SK-N-MC (cell line): Measurements from ENCODE around the gene PRKACB.

Experiments
- DNase-seq: peaks from one replicate; pipeline ENCODE4 v3.0.0-alpha.2; 2011; ENCODE audit warnings: low read depth, low spot score
- H3K27ac ChIP-seq: fragments of 200-600 bp; sonication (generic); 2 replicates; pipeline ENCODE4 v1.5.1; 2016; ENCODE audit warnings: mixed run types
- H3K36me3 ChIP-seq: fragments of 200-600 bp; sonication (generic); 2 replicates; pipeline ENCODE4 v1.6.1; 2017; ENCODE audit warnings: antibody characterized with exemption, low read length, mixed read lengths; ENCODE audit not compliant: insufficient read depth
- H3K4me3 ChIP-seq: fragments of 200-600 bp; sonication (generic); 2 replicates; pipeline ENCODE4 v1.5.1; 2016
- H3K9ac ChIP-seq: fragments of 200-600 bp; sonication (generic); 2 replicates; pipeline ENCODE4 v1.8.0; 2017; ENCODE audit warnings: mixed run types, mixed read lengths; ENCODE audit not compliant: insufficient read length
- H3K9me3 ChIP-seq: fragments of 200-600 bp; sonication (generic); 2 replicates; pipeline ENCODE4 v1.6.1; 2017; ENCODE audit warnings: low read depth, mild to moderate bottlenecking, antibody characterized with exemption, low read length, moderate library complexity, mixed read lengths
- EZH2 ChIP-seq: fragments of 200-600 bp; sonication (generic); IDR thresholded peaks from one replicate; pipeline ENCODE4 v1.6.1; 2017; ENCODE audit warnings: antibody characterized with exemption
- FOXP2 ChIP-seq: optimal IDR thresholded peaks from 2 replicates; pipeline ENCODE3; 2011; ENCODE audit warnings: mild to moderate bottlenecking, moderate library complexity; ENCODE audit not compliant: insufficient read depth; ENCODE audit errors: extremely low read length, control extremely low read depth
- POLR2AphosphoS5 ChIP-seq: IDR thresholded peaks from 2 replicates; pipeline ENCODE4 v1.6.1; 2012; ENCODE audit warnings: mild to moderate bottlenecking, low read depth, low read length, borderline replicate concordance

The PRKACB gene

DNA sequence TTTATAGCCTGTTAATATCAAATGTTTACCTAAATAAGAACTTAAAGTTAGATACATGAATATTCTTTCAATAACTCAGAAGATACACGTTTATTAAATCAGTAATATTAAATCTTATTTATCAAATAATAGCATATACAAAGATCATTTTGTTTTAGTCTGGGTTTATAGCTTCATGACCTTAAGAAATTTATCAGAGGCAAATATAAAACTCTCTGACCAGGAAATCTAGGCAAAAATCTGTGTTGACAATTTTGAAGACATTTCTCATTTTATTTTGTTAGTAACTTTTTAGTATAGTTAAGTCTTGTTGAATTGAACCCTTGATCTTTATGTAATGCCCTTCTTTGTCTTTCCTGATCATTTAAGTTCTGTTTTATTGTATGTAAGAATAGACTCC is 46.4 kb downstream of the PRKACB start:
- H3K9ac ChIP-seq: no peak overlapping the region
- DNase-seq: no peak
- H3K36me3 ChIP-seq: peaks cover 22% of the 10 kb centered on the region
- no peak overlapping the region for H3K4me3 ChIP-seq
- H3K9me3 ChIP-seq: peaks cover 3% of the 10 kb centered on the region; the same call in 1 of the 2 replicates
- H3K27ac ChIP-seq: no peak overlapping the region
- TF ChIP-seq POLR2AphosphoS5: no peak
- no peak for TF ChIP-seq FOXP2
- TF ChIP-seq EZH2: no peak

- Histone ChIP-seq H3K9ac (no peak overlapping the region), H3K4me3 (no peak overlapping the region), H3K27ac (no peak overlapping the region), H3K9me3 (peaks cover 3% of the 10 kb centered on the region; the same call in 1 of the 2 replicates), H3K36me3 (peaks cover 29% of the 10 kb centered on the region)
- TF ChIP-seq FOXP2: no peak
- TF ChIP-seq EZH2: no peak
- no peak for TF ChIP-seq POLR2AphosphoS5
- no peak for DNase-seq
Measured at GRCh38 chr1:84192681-84193080, 48.6 kb downstream of the PRKACB start.

DNA sequence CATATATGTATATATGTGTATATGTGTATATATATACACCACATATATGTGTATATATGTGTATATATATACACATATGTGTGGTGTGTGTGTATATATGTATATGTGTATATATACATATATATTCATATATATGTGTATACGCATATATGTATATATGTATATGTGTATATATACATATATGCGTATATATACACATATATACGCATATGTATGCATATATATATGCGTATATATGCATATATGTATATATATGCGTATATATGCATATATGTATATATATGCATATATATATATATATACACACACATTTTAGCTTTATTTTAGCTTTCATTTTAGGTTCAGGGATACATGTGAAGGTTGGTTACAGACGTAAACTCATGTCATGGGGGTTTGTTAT is 54.8 kb downstream of the PRKACB start:
- Histone ChIP-seq H3K36me3 (peaks cover 19% of the 10 kb centered on the region), H3K4me3 (no peak overlapping the region), H3K9ac (no peak overlapping the region), H3K27ac (no peak overlapping the region), H3K9me3 (no peaks in the 10 kb centered on the region)
- no peak for DNase-seq
- no peak for TF ChIP-seq EZH2
- TF ChIP-seq FOXP2: no peak
- no peak for TF ChIP-seq POLR2AphosphoS5

- no peak for DNase-seq
- H3K9ac ChIP-seq: no peak overlapping the region
- TF ChIP-seq EZH2 (no peak), FOXP2 (no peak), POLR2AphosphoS5 (no peak)
- H3K4me3 ChIP-seq: no peak overlapping the region
- no peaks in the 10 kb centered on the region for H3K9me3 ChIP-seq
- H3K36me3 ChIP-seq: peaks cover 19% of the 10 kb centered on the region
- no peak overlapping the region for H3K27ac ChIP-seq
Measured at GRCh38 chr1:84199257-84199656, 55.2 kb downstream of the PRKACB start.

DNA sequence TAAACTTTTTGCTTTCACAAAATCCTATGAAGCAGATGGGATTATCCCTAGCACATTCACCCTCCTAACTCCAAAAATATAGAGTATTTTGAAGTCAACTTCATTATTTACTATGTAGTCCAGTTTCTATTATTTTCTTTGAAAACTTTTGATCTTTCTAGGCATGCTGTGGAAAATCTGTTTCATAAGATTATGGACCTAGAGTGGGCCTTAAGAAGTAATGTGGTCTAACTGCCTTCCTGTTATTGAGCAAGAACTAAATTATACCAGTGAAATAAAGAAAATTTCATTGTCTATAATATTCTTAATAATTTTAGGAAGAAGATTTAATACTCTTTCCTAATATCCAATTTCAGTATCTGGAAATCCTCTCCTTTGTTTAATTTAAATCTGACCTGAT is 58.1 kb downstream of the PRKACB start:
- TF ChIP-seq EZH2 (no peak), POLR2AphosphoS5 (no peak), FOXP2 (no peak)
- H3K9ac ChIP-seq: no peak overlapping the region

DNA sequence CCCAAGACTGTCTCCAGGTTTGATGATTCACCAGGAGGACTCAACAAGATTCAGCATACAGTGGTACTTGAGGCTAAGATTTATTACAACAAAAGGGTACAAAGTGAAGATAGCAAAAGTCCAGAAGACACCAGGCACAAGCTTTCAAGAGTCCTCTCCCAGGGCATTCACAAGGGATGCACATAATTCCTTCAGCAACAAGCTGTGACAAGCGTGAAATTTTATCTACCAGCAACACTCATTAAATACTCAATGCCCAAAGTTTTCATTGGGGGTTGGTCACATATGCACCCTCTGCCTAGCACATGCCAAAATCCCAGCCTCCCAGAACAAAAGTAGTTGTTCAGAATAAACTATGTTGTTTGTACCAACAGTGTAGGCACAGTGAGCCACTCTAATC is 62.3 kb downstream of the PRKACB start:
- TF ChIP-seq POLR2AphosphoS5: no peak
- TF ChIP-seq EZH2: no peak
- no peak for TF ChIP-seq FOXP2
- Histone ChIP-seq H3K4me3 (peak overlapping the region; percentile 21), H3K27ac (peak overlapping the region; percentile 82), H3K9ac (no peak overlapping the region), H3K9me3 (no peaks in the 10 kb centered on the region), H3K36me3 (no peaks in the 10 kb centered on the region)
- DNase-seq: no peak

More for the DNA sequence above, 58.1 kb downstream of the PRKACB start:
- no peak overlapping the region for H3K27ac ChIP-seq
- H3K9me3 ChIP-seq: no peaks in the 10 kb centered on the region
- no peak overlapping the region for H3K4me3 ChIP-seq
- H3K36me3 ChIP-seq: peaks cover 17% of the 10 kb centered on the region
- no peak for DNase-seq

GRCh38 chr1:84208935-84209334 is 64.9 kb downstream of the PRKACB start:
- Histone ChIP-seq H3K4me3 (no peak overlapping the region), H3K36me3 (no peaks in the 10 kb centered on the region), H3K9ac (no peak overlapping the region), H3K27ac (no peak overlapping the region), H3K9me3 (no peaks in the 10 kb centered on the region)
- no peak for DNase-seq
- TF ChIP-seq POLR2AphosphoS5 (no peak), FOXP2 (no peak), EZH2 (no peak)

DNA sequence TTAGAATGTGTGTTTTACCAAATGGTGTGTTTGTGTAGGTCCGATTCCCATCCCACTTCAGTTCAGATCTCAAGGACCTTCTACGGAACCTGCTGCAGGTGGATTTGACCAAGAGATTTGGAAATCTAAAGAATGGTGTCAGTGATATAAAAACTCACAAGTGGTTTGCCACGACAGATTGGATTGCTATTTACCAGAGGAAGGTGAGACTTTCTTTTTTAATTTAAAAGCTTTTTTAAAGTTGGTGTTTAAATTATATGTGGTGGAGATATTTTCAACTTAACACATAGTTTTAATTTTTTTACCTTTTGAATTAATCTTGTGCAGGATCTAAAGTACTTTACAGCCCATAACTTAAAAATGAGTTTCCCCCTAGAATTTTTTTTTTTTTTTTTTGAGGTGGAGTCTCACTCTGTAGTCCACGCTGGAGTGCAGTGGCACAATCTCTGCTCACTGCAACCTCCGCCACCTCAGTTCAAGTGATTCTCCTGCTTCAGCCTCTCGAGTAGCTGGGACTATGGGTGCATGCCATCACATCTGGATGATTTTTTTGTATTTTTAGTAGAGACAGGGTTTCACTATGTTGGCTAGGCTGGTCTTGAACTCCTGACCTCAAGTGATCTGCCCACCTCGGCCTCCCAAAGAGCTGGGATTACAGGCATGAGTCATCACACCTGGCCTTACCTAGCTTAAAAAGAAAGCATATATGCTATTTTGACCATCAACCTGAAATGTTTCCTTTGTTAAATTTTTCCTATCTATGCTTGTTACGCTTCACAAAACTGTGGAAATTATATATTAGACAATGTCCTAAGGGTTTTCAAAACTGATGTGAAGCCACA is 70.3 kb downstream of the PRKACB start:
- no peak for DNase-seq
- H3K36me3 ChIP-seq: no peaks in the 10 kb centered on the region; the same call in 1 of the 2 replicates
- no peak overlapping the region for H3K9ac ChIP-seq
- H3K27ac ChIP-seq: no peak overlapping the region
- no peak for TF ChIP-seq POLR2AphosphoS5
- no peak for TF ChIP-seq EZH2
- TF ChIP-seq FOXP2: no peak
- H3K9me3 ChIP-seq: no peaks in the 10 kb centered on the region
- H3K4me3 ChIP-seq: no peak overlapping the region
